ENCODE measurements around the gene ZNF8.
"Not testable (repeated sequence)": the region's sequence is repeated elsewhere in the genome, so short reads cannot be mapped to it uniquely, and the experiment has no call there.

Gene ZNF8

GRCh38 chr19:58278541-58279041 is at the start of gene ZNF8:
ZNF8 (plus strand) TSS chr19:58278955; CDS start chr19:58279082, 127 bp downstream.
- DNase-seq = peak; percentile 98

- peak; percentile 4 for DNase-seq
Measured at GRCh38 chr19:58229255-58229639, 49.5 kb upstream of the ZNF8 start.

GRCh38 chr19:58237324-58237723 is 41.4 kb upstream of the ZNF8 start:
- no peak for DNase-seq

GRCh38 chr19:58243351-58243750 is 35.4 kb upstream of the ZNF8 start:
- no peak for DNase-seq

GRCh38 chr19:58248886-58249285 is 29.9 kb upstream of the ZNF8 start:
- no peak for DNase-seq

GRCh38 chr19:58252102-58252685 is 26.6 kb upstream of the ZNF8 start:
- DNase-seq = no peak

- not testable (repeated sequence) for DNase-seq
Measured at GRCh38 chr19:58258259-58258658, 20.5 kb upstream of the ZNF8 start.

- no peak for DNase-seq
Measured at GRCh38 chr19:58261600-58261967, 17.2 kb upstream of the ZNF8 start.

GRCh38 chr19:58261968-58262921 is 16.5 kb upstream of the ZNF8 start:
- no peak for DNase-seq

- no peak for DNase-seq
Measured at GRCh38 chr19:58262922-58263296, 15.8 kb upstream of the ZNF8 start.

- no peak for DNase-seq
Measured at GRCh38 chr19:58265100-58265499, 13.7 kb upstream of the ZNF8 start.

- no peak for DNase-seq
Measured at GRCh38 chr19:58268344-58268743, 10.4 kb upstream of the ZNF8 start.

GRCh38 chr19:58274771-58275201 is 4.0 kb upstream of the ZNF8 start:
- DNase-seq = no peak

- no peak for DNase-seq
Measured at GRCh38 chr19:58275564-58275963, 3.2 kb upstream of the ZNF8 start.

GRCh38 chr19:58277197-58277596 is 1.6 kb upstream of the ZNF8 start:
- no peak for DNase-seq

- no peak for DNase-seq
Measured at GRCh38 chr19:58277748-58278540, 811 bp upstream of the ZNF8 start.

GRCh38 chr19:58279042-58279924 is 528 bp downstream of the ZNF8 start:
- peak; percentile 63 for DNase-seq

- no peak for DNase-seq
Measured at GRCh38 chr19:58279925-58280316, 1.2 kb downstream of the ZNF8 start.

GRCh38 chr19:58284199-58284598 is 5.4 kb downstream of the ZNF8 start:
- no peak for DNase-seq

- no peak for DNase-seq
Measured at GRCh38 chr19:58291943-58292342, 13.2 kb downstream of the ZNF8 start.

- DNase-seq = no peak
Measured at GRCh38 chr19:58294743-58295374, 16.1 kb downstream of the ZNF8 start.

- no peak for DNase-seq
Measured at GRCh38 chr19:58296104-58296503, 17.3 kb downstream of the ZNF8 start.

Measured in NCI-H1105 (cell line).